Testis (tissue), 3 donors: ENCODE data around the gene UNC5B. TPM values are rescaled to one million over a fixed set of nuclear protein-coding genes. Genes with fewer than 3 reads are reported as not detected.

ENCODE experiments used
- DNase-seq: peaks from one replicate; pipeline ENCODE4 v3.0.0-alpha.2; 2019
- H3K27ac ChIP-seq, 2 donors: fragments of 200-600 bp; sonication (generic); one replicate each; pipeline ENCODE4 v1.5.1; 2019
- H3K27me3 ChIP-seq: fragments of 200-600 bp; sonication (generic); one replicate; pipeline ENCODE4 v1.5.1; 2019
- H3K36me3 ChIP-seq: fragments of 200-600 bp; sonication (generic); one replicate; pipeline ENCODE4 v1.5.1; 2017; ENCODE audit warnings: low read depth; ENCODE audit errors: missing control alignments
- H3K4me1 ChIP-seq: fragments of 200-600 bp; sonication (generic); one replicate; pipeline ENCODE4 v1.5.1; 2019
- H3K4me3 ChIP-seq, 2 donors: fragments of 200-600 bp; sonication (generic); one replicate each; pipeline ENCODE4 v1.5.1; 2017 to 2019
- H3K9me3 ChIP-seq: fragments of 200-600 bp; sonication (generic); one replicate; pipeline ENCODE4 v1.5.1; 2017
- POLR2A ChIP-seq: fragments of 450-650 bp; IDR thresholded peaks from one replicate; pipeline ENCODE4 v1.6.1; 2017; ENCODE audit warnings: antibody characterized with exemption, mild to moderate bottlenecking, moderate library complexity
- WGBS, 2 donors: methylation state at CpG; one replicate each; pipeline ENCODE4 v1.1.5; 2018; 5-methylcytosine and 5-hydroxymethylcytosine counted together
- intact Hi-C: fragments of 100-400 bp; cut with DNase I; formaldehyde crosslinking; loops from one replicate; pipeline ENCODE4 v1.15.1; 2023; ENCODE audit warnings: low total_unique reads
- polyA plus RNA-seq: library from polyadenylated mRNA; stranded (reverse); fragments of 350-450 nt; fragmentation: Illumina TruSeq; extraction: RNeasy Lipid Tissue Mini Kit (QIAGEN cat#74804); gene quantifications from one replicate; pipeline ENCODE4 v1.2.3, GENCODE V29; 2014; ENCODE audit warnings: low read depth, low replicate concordance; ENCODE audit not compliant: insufficient read depth
- total RNA-seq, 2 donors: library from RNA; depleted of rRNA; stranded (reverse); fragments of >200 nt; gene quantifications; one replicate each; pipeline ENCODE4 v1.2.3, GENCODE V29; 2016
- TF ChIP-seq, protein P1 (sequence below), 3 experiments: fragments of 450-650 bp in 2 of 3; fragments of 200-600 bp in 1 of 3; sonication (generic) in 1 of 3; IDR thresholded peaks; one replicate each; pipeline ENCODE4 v1.5.1; 2016 to 2019; ENCODE audit warnings: antibody characterized with exemption in 3 of 3, mild to moderate bottlenecking in 2 of 3, moderate library complexity in 1 of 3

The UNC5B gene
- total and polyA plus RNA-seq, 3 donors from 2014 or later, result 14.8 to 44.4 (median 24.4) TPM

DNA sequence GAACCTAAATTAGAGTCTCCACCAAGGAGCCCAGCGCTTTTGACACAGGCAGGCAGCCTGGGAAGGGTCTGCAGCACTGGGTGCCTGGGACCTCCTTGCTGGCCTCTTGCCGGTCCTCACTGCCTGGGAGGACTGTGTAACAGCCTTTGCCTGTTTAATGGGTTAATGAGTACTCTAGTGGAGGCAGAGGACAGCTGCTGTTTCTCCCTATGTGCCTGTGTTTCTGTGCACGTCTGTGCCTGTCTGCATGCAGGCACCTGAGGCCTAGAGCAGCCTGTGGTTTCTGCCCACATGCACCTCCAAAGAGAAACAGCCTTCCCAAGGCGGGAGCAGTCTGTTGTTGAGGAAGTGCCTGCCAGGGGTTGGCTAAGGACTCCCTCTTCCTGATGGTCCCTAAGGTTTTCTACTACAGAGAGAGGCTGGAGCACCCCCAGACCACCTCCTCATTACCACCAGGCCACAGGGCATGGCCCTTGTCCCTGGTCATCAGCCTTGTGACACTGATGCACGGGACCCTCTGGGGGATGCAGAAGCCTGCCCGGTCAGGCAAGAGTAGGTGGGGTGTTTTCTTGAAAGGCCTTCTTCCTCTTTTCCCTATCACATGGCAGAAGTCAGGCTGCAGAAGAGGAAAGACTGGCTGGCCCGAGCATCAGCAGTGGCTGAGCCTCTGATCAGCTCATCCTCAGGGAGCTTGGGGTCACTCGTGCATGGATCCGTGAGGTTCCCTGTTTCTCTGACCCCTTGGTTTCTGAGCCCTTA, 120.9 kb downstream of the UNC5B start:
- H3K4me3 ChIP-seq, result no peak overlapping the region
- no peaks in the 10 kb centered on the region for H3K4me1 ChIP-seq
- 78 to 93% methylated on average over 9 of the region's 9 CpGs for WGBS, 2 donors
- intact Hi-C loops, result no loop called here
- no peaks in the 10 kb centered on the region for H3K36me3 ChIP-seq
- no peak for DNase-seq
- no peak for TF ChIP-seq POLR2A
- no peaks in the 10 kb centered on the region for H3K9me3 ChIP-seq
- H3K27ac ChIP-seq, result no peak overlapping the region
- no peaks in the 10 kb centered on the region for H3K27me3 ChIP-seq

DNA sequence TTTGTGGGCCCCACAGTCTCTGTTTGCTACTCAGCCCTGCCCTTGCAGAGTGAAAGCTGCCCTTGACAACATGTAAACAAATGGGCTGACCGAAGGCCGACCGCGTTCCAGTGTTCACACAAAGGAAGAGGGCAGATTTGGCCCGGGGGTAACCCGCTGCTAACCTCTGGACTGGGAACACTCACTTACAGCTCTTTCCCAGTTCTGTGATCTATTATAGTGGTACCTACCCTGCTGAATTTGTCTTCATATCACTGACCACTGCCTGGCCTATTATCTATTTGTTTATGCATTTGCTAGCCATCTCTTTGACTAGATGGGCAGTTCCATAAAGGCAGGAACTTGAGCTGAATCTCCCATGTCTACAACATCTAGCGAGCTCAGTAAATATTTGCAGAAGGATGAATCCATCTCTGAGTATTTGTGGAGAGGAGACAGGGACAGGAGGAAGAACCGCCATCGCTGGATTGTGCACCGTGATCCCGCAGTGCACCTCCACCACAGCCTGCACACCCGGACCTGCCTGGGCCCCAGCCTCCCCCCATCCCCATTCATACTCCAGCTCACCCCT, 121.9 kb downstream of the UNC5B start:
- DNase-seq, result no peak
- Histone ChIP-seq H3K4me1 (no peaks in the 10 kb centered on the region), H3K9me3 (no peaks in the 10 kb centered on the region), H3K27me3 (no peaks in the 10 kb centered on the region), H3K36me3 (no peaks in the 10 kb centered on the region), H3K27ac (no peak overlapping the region), H3K4me3 (no peak overlapping the region)
- TF ChIP-seq POLR2A, result no peak
- TF ChIP-seq, protein P1, sequence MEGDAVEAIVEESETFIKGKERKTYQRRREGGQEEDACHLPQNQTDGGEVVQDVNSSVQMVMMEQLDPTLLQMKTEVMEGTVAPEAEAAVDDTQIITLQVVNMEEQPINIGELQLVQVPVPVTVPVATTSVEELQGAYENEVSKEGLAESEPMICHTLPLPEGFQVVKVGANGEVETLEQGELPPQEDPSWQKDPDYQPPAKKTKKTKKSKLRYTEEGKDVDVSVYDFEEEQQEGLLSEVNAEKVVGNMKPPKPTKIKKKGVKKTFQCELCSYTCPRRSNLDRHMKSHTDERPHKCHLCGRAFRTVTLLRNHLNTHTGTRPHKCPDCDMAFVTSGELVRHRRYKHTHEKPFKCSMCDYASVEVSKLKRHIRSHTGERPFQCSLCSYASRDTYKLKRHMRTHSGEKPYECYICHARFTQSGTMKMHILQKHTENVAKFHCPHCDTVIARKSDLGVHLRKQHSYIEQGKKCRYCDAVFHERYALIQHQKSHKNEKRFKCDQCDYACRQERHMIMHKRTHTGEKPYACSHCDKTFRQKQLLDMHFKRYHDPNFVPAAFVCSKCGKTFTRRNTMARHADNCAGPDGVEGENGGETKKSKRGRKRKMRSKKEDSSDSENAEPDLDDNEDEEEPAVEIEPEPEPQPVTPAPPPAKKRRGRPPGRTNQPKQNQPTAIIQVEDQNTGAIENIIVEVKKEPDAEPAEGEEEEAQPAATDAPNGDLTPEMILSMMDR (IDR thresholded peaks at IDR 0.05), result no peak
- 84 to 92% methylated on average over 12 of the region's 12 CpGs for WGBS, 2 donors
- intact Hi-C loops, result no loop called here

DNA sequence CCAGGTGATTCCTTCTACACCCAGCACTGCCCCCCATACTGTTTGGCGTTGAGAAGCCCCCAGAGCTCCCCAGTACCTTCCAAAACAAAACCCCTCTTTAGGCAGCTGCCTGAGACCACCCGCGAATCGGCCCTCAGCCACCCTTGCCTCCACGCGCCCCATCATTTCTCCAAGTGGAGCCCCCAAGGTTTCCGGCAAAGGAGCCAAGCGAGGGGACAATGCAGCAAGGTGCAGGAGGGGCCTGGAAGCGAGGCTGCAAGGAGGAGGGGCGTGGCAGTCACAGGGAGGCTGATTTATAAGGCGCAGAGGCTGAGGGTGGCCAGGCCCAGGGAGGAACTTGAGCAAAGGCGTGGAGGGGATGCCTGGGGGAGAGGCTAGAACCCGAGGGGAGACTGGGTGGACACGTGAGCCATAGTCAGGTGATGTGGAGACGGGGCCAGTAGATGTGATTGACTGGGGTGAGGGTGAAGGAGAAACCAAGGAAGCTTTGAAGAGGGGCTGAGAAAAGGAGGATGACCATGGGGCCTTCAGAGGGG, 122.9 kb downstream of the UNC5B start:
- no peaks in the 10 kb centered on the region for H3K27me3 ChIP-seq
- intact Hi-C loops, result no loop called here
- no peak for TF ChIP-seq POLR2A
- TF ChIP-seq, protein P1 (IDR thresholded peaks at IDR 0.05), result no peak
- H3K4me3 ChIP-seq, result no peak overlapping the region
- no peak for DNase-seq
- H3K4me1 ChIP-seq, result no peaks in the 10 kb centered on the region
- no peak overlapping the region for H3K27ac ChIP-seq
- 87 to 91% methylated on average over 11 to 15 of the region's 15 CpGs for WGBS, 2 donors
- no peaks in the 10 kb centered on the region for H3K36me3 ChIP-seq
- H3K9me3 ChIP-seq, result no peaks in the 10 kb centered on the region

DNA sequence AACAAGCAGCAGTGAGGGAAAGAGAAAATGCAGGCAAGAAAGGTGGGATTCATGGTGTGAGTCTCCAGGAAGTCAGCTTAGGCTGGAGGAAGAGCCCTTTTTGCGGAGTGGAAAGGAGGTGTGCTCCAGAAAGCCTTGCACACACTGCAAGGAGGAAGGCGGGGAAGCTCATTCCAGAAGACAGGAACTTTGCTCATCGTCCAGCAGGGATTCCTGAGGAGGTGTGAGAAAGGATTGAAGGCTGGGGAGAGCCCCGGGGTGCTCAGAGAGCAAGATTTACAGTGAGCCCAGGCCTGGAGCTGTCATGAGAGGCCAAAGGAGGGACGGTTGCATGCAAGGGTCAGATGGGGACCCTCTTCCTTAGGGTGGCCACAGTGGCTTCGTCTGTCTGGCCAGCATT, 124.3 kb downstream of the UNC5B start:
- TF ChIP-seq, protein P1 (IDR thresholded peaks at IDR 0.05), result no peak
- no peak for TF ChIP-seq POLR2A
- H3K36me3 ChIP-seq, result no peaks in the 10 kb centered on the region
- no peaks in the 10 kb centered on the region for H3K4me1 ChIP-seq
- intact Hi-C loops, result no loop called here
- 81 to 84% methylated on average over 6 of the region's 6 CpGs for WGBS, 2 donors
- H3K27me3 ChIP-seq, result no peaks in the 10 kb centered on the region
- no peak for DNase-seq
- H3K9me3 ChIP-seq, result no peaks in the 10 kb centered on the region
- no peak overlapping the region for H3K27ac ChIP-seq
- no peak overlapping the region for H3K4me3 ChIP-seq

DNA sequence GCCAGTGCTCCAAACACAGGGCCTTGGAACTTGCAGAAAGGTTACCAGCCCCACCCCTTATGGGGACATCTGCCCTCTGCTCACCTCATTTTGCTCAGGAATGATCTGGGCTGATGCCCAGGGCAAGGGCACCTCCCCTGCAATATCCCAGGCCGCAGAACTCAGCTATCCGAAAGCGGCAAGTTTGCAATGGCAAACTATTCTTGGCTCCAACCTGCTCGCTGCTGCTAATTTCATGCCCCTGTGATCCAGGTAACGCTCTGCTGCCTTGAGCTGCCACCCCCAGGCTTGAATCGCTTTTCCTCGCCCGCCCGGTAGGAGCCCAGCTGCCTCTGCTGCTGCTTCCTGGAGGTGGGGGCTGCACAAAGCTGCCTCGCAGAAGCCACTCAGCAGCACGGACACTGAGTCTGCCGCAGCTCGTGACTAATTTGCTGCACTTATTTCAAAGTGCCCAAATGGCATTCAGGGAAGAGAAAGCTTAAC, 124.9 kb downstream of the UNC5B start:
- TF ChIP-seq, protein P1 (IDR thresholded peaks at IDR 0.05), result no peak
- TF ChIP-seq POLR2A, result no peak
- Histone ChIP-seq H3K27ac (no peak overlapping the region), H3K4me1 (no peaks in the 10 kb centered on the region), H3K36me3 (no peaks in the 10 kb centered on the region), H3K4me3 (no peak overlapping the region), H3K27me3 (no peaks in the 10 kb centered on the region), H3K9me3 (no peaks in the 10 kb centered on the region)
- WGBS, 2 donors, result 90 to 93% methylated on average over 11 to 13 of the region's 13 CpGs
- DNase-seq, result no peak
- intact Hi-C loops, result no loop called here
